Vagina (tissue), 2 donors: Measurements from ENCODE around the gene PARN.

ENCODE experiments used
- POLR2A ChIP-seq, 2 donors: fragments of 450-650 bp; IDR thresholded peaks; one replicate each; pipeline ENCODE4 v1.6.1; 2017; ENCODE audit warnings: antibody characterized with exemption in 2 of 2, mild to moderate bottlenecking in 2 of 2, moderate library complexity in 2 of 2
- POLR2AphosphoS5 ChIP-seq, 2 donors: sonication (generic); formaldehyde crosslinking; IDR thresholded peaks; one replicate each; pipeline ENCODE4 v1.9.0; 2017; ENCODE audit warnings: antibody characterized with exemption in 2 of 2, mild to moderate bottlenecking in 2 of 2, low read depth in 1 of 2; ENCODE audit not compliant: insufficient read depth in 1 of 2
- TF ChIP-seq, protein P1 (sequence below), 3 experiments: fragments of 450-650 bp in 2 of 3; fragments of 200-600 bp in 1 of 3; sonication (generic) in 1 of 3; IDR thresholded peaks; one replicate each; pipeline ENCODE4 v1.5.1; 2017 to 2019; ENCODE audit warnings: antibody characterized with exemption in 3 of 3, mild to moderate bottlenecking in 2 of 3, moderate library complexity in 2 of 3

DNA sequence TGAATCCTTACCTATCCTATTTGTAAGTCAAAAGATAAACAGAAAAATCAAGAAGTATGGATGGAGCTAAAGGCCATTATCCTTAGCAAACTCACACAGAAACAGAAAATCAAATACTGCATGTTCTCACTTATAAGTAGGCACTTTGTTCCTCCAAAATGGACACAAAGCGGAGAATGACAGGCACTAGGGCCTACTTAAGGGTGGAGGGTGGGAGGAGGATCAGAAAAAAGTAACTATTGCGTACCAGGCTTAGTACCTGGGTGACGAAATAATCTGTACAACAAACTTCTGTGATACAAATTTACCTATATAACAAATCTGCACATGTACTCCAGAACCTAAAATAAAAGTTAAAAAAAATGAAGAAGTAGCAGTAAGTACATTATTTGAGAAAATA is 164.3 kb downstream of the PARN start:
- TF ChIP-seq, protein P1, sequence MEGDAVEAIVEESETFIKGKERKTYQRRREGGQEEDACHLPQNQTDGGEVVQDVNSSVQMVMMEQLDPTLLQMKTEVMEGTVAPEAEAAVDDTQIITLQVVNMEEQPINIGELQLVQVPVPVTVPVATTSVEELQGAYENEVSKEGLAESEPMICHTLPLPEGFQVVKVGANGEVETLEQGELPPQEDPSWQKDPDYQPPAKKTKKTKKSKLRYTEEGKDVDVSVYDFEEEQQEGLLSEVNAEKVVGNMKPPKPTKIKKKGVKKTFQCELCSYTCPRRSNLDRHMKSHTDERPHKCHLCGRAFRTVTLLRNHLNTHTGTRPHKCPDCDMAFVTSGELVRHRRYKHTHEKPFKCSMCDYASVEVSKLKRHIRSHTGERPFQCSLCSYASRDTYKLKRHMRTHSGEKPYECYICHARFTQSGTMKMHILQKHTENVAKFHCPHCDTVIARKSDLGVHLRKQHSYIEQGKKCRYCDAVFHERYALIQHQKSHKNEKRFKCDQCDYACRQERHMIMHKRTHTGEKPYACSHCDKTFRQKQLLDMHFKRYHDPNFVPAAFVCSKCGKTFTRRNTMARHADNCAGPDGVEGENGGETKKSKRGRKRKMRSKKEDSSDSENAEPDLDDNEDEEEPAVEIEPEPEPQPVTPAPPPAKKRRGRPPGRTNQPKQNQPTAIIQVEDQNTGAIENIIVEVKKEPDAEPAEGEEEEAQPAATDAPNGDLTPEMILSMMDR (IDR thresholded peaks at IDR 0.05) = no peak
- TF ChIP-seq POLR2A (IDR thresholded peaks at IDR 0.05) (no peak), POLR2AphosphoS5 (IDR thresholded peaks at IDR 0.05; ENCODE audit: insufficient read depth in 1 of 2, low read depth in 1 of 2) (no peak)
